WERI-Rb-1 (cell line): Measurements from ENCODE around the gene SLC26A8.

Source experiments
- DNase-seq: peaks from one replicate; pipeline ENCODE4 v3.0.0-alpha.2; 2020
- H3K27ac ChIP-seq: fragments of 250-450 bp; sonication (Bioruptor Pico); 2 replicates; pipeline ENCODE4 v1.5.1; 2020; ENCODE audit warnings: mild to moderate bottlenecking, moderate library complexity
- H3K27me3 ChIP-seq: fragments of 250-450 bp; sonication (Bioruptor Pico); 2 replicates; pipeline ENCODE4 v1.5.1; 2021; ENCODE audit warnings: mild to moderate bottlenecking, low read depth, moderate library complexity; ENCODE audit not compliant: insufficient read depth, severe bottlenecking
- H3K36me3 ChIP-seq: fragments of 250-450 bp; sonication (Bioruptor Pico); 2 replicates; pipeline ENCODE4 v1.5.1; 2020; ENCODE audit warnings: mild to moderate bottlenecking, moderate library complexity
- H3K4me3 ChIP-seq: 2 replicates; pipeline ENCODE4 v1.5.1; 2011; ENCODE audit warnings: low read depth, mild to moderate bottlenecking, control low read depth, low read length
- H3K9me3 ChIP-seq: fragments of 250-450 bp; sonication (Bioruptor Pico); 2 replicates; pipeline ENCODE4 v1.5.1; 2021; ENCODE audit warnings: mild to moderate bottlenecking, moderate library complexity; ENCODE audit not compliant: severe bottlenecking
- CTCF ChIP-seq: IDR thresholded peaks from 2 replicates; pipeline ENCODE4 v1.5.1; 2011; ENCODE audit warnings: low read depth, mild to moderate bottlenecking, control low read depth, inconsistent platforms, low read length

The SLC26A8 gene

GRCh38 chr6:36065916-36066315 lies 41.5 kb upstream of the SLC26A8 start:
- TF ChIP-seq CTCF: no peak
- no peak overlapping the region for H3K4me3 ChIP-seq
- no peak overlapping the region for H3K27ac ChIP-seq
- H3K9me3 ChIP-seq: no peaks in the 10 kb centered on the region
- no peaks in the 10 kb centered on the region for H3K27me3 ChIP-seq
- H3K36me3 ChIP-seq: peaks cover 18% of the 10 kb centered on the region
- no peak for DNase-seq

- peaks cover 25% of the 10 kb centered on the region for H3K36me3 ChIP-seq
- H3K27me3 ChIP-seq: no peaks in the 10 kb centered on the region
- DNase-seq: no peak
- H3K9me3 ChIP-seq: no peaks in the 10 kb centered on the region
- H3K4me3 ChIP-seq: no peak overlapping the region
- no peak overlapping the region for H3K27ac ChIP-seq
- no peak for TF ChIP-seq CTCF
Measured at GRCh38 chr6:36064770-36065396, 40.4 kb upstream of the SLC26A8 start.

GRCh38 chr6:36063318-36064060 lies 39.0 kb upstream of the SLC26A8 start:
- TF ChIP-seq CTCF: no peak
- H3K27ac ChIP-seq: no peak overlapping the region
- no peaks in the 10 kb centered on the region for H3K9me3 ChIP-seq
- H3K36me3 ChIP-seq: peaks cover 32% of the 10 kb centered on the region
- no peaks in the 10 kb centered on the region for H3K27me3 ChIP-seq
- DNase-seq: no peak
- no peak overlapping the region for H3K4me3 ChIP-seq

- Histone ChIP-seq H3K36me3 (peaks cover 32% of the 10 kb centered on the region), H3K27me3 (no peaks in the 10 kb centered on the region), H3K9me3 (no peaks in the 10 kb centered on the region), H3K4me3 (no peak overlapping the region), H3K27ac (no peak overlapping the region)
- no peak for TF ChIP-seq CTCF
- DNase-seq: no peak
Measured at GRCh38 chr6:36062247-36062646, 37.8 kb upstream of the SLC26A8 start.

GRCh38 chr6:36061236-36061635 lies 36.8 kb upstream of the SLC26A8 start:
- Histone ChIP-seq H3K27ac (no peak overlapping the region), H3K36me3 (peaks cover 36% of the 10 kb centered on the region), H3K9me3 (no peaks in the 10 kb centered on the region), H3K27me3 (no peaks in the 10 kb centered on the region), H3K4me3 (no peak overlapping the region)
- DNase-seq: no peak
- TF ChIP-seq CTCF: no peak

- Histone ChIP-seq H3K27ac (no peak overlapping the region), H3K4me3 (no peak overlapping the region), H3K27me3 (no peaks in the 10 kb centered on the region), H3K36me3 (peaks cover 49% of the 10 kb centered on the region), H3K9me3 (no peaks in the 10 kb centered on the region)
- DNase-seq: no peak
- TF ChIP-seq CTCF: no peak
Measured at GRCh38 chr6:36056178-36056577, 31.7 kb upstream of the SLC26A8 start.
